Naive B cell (primary cell): ENCODE measurements around the gene USP47. TPM values are rescaled to one million over a fixed set of nuclear protein-coding genes. Genes with fewer than 3 reads are reported as not detected.

Source experiments
- ATAC-seq, 2 donors: fragments of 150-1000 bp; cut with Tn5 transposase; 2 replicates each; pipeline ENCODE4 v1.10.0; 2021; ENCODE audit warnings: low read depth in 2 of 2, mild to moderate bottlenecking in 2 of 2, moderate library complexity in 2 of 2
- DNase-seq: peaks from one replicate; pipeline ENCODE4 v3.0.0; 2022
- H3K27ac Mint-ChIP-seq, 6 donors: one replicate each; pipeline ENCODE4 v1.8.0; 2020 to 2022; ENCODE audit warnings: mild to moderate bottlenecking in 6 of 6, mixed read lengths in 6 of 6, moderate library complexity in 5 of 6, inconsistent platforms in 2 of 6
- H3K27me3 Mint-ChIP-seq, 3 donors: one replicate each; pipeline ENCODE4 v1.8.0; 2021 to 2022; ENCODE audit warnings: mixed read lengths in 3 of 3, mild to moderate bottlenecking in 1 of 3
- H3K36me3 Mint-ChIP-seq, 2 donors: one replicate each; pipeline ENCODE4 v1.8.0; 2020 to 2022; ENCODE audit warnings: mixed read lengths in 2 of 2, inconsistent platforms in 1 of 2, mild to moderate bottlenecking in 1 of 2
- H3K4me1 Mint-ChIP-seq, 3 donors: one replicate each; pipeline ENCODE4 v1.8.0; 2020 to 2022; ENCODE audit warnings: mixed read lengths in 3 of 3, inconsistent platforms in 1 of 3, mild to moderate bottlenecking in 1 of 3, moderate library complexity in 1 of 3
- H3K4me3 Mint-ChIP-seq, 8 donors: one replicate each; pipeline ENCODE4 v1.8.0; 2020 to 2022; ENCODE audit warnings: mild to moderate bottlenecking in 8 of 8, mixed read lengths in 8 of 8, moderate library complexity in 8 of 8, inconsistent platforms in 2 of 8
- H3K9me3 Mint-ChIP-seq, 7 donors: one replicate each; pipeline ENCODE4 v1.8.0; 2020 to 2022; ENCODE audit warnings: mixed read lengths in 7 of 7, mild to moderate bottlenecking in 5 of 7, inconsistent platforms in 2 of 7, moderate library complexity in 1 of 7
- polyA plus RNA-seq, 6 donors: library from polyadenylated mRNA; unstranded; fragments of 300-500 nt; fragmentation: Illumina TruSeq; gene quantifications; one replicate each; pipeline ENCODE4 v1.2.3, GENCODE V29; 2021; ENCODE audit warnings: low read depth in 6 of 6

The USP47 gene
- polyA plus RNA-seq, 6 donors from 2014 or later = 28.5 to 51.7 (median 33.3) TPM

GRCh38 chr11:11969380-11970215 lies 127.8 kb downstream of the USP47 start:
- Mint-ChIP-seq H3K36me3 (no peaks in the 10 kb centered on the region), H3K27ac (peak overlapping the region in 1 of 6 donors; percentile 65), H3K4me1 (no peaks in the 10 kb centered on the region), H3K27me3 (peaks cover 0 to 32% (median 15%) of the 10 kb centered on the region in 3 donors), H3K9me3 (no peaks in the 10 kb centered on the region), H3K4me3 (no peak overlapping the region)
- no peak for ATAC-seq
- no peak for DNase-seq

GRCh38 chr11:11970556-11970955 lies 128.8 kb downstream of the USP47 start:
- Mint-ChIP-seq H3K9me3 (no peaks in the 10 kb centered on the region), H3K27me3 (peaks cover 0 to 22% (median 15%) of the 10 kb centered on the region in 3 donors), H3K4me3 (no peak overlapping the region), H3K27ac (no peak overlapping the region), H3K4me1 (no peaks in the 10 kb centered on the region), H3K36me3 (no peaks in the 10 kb centered on the region)
- no peak for DNase-seq
- ATAC-seq = no peak

GRCh38 chr11:11971906-11972547 lies 130.3 kb downstream of the USP47 start:
- Mint-ChIP-seq H3K4me1 (no peaks in the 10 kb centered on the region), H3K27ac (no peak overlapping the region), H3K36me3 (no peaks in the 10 kb centered on the region), H3K4me3 (no peak overlapping the region), H3K27me3 (peaks cover 0 to 13% (median 2%) of the 10 kb centered on the region in 3 donors), H3K9me3 (no peaks in the 10 kb centered on the region)
- ATAC-seq = no peak
- no peak for DNase-seq

- ATAC-seq (no peak), DNase-seq (no peak)
- no peak overlapping the region for H3K4me3 Mint-ChIP-seq
- no peaks in the 10 kb centered on the region for H3K9me3 Mint-ChIP-seq
- H3K27ac Mint-ChIP-seq = no peak overlapping the region
- H3K4me1 Mint-ChIP-seq = no peaks in the 10 kb centered on the region
- no peaks in the 10 kb centered on the region for H3K36me3 Mint-ChIP-seq
- H3K27me3 Mint-ChIP-seq = peaks cover 0 to 13% (median 8%) of the 10 kb centered on the region in 3 donors
Observed at GRCh38 chr11:11972730-11973341, 131.1 kb downstream of the USP47 start.

GRCh38 chr11:11973361-11973800 lies 131.6 kb downstream of the USP47 start:
- H3K27me3 Mint-ChIP-seq = peaks cover 0 to 13% (median 8%) of the 10 kb centered on the region in 3 donors
- H3K27ac Mint-ChIP-seq = no peak overlapping the region
- H3K36me3 Mint-ChIP-seq = peaks cover 0 to 4% of the 10 kb centered on the region in 2 donors
- H3K9me3 Mint-ChIP-seq = peaks cover 0 to 5% (median 1%) of the 10 kb centered on the region in 7 donors
- H3K4me3 Mint-ChIP-seq = no peak overlapping the region
- no peak for ATAC-seq
- H3K4me1 Mint-ChIP-seq = peaks cover 2 to 4% (median 3%) of the 10 kb centered on the region in 3 donors
- DNase-seq = no peak

- Mint-ChIP-seq H3K4me3 (no peak overlapping the region), H3K9me3 (peaks cover 0 to 7% (median 3%) of the 10 kb centered on the region in 7 donors), H3K27ac (no peak overlapping the region), H3K27me3 (peaks cover 0 to 13% (median 8%) of the 10 kb centered on the region in 3 donors), H3K36me3 (peaks cover 0 to 8% of the 10 kb centered on the region in 2 donors), H3K4me1 (peaks cover 3 to 7% (median 4%) of the 10 kb centered on the region in 3 donors)
- DNase-seq (no peak), ATAC-seq (no peak)
Observed at GRCh38 chr11:11973866-11974265, 132.1 kb downstream of the USP47 start.

GRCh38 chr11:11975201-11976092 lies 133.7 kb downstream of the USP47 start:
- ATAC-seq (no peak), DNase-seq (no peak)
- Mint-ChIP-seq H3K4me1 (peaks cover 3 to 7% (median 4%) of the 10 kb centered on the region in 3 donors), H3K27ac (peak overlapping the region in 1 of 6 donors; percentile 19), H3K36me3 (peaks cover 0 to 8% of the 10 kb centered on the region in 2 donors), H3K27me3 (peaks cover 0 to 17% (median 13%) of the 10 kb centered on the region in 3 donors), H3K9me3 (peaks cover 0 to 7% (median 3%) of the 10 kb centered on the region in 7 donors), H3K4me3 (no peak overlapping the region)

- H3K27ac Mint-ChIP-seq = no peak overlapping the region
Observed at GRCh38 chr11:11976481-11977127, 134.8 kb downstream of the USP47 start.

GRCh38 chr11:11977206-11977938 lies 135.6 kb downstream of the USP47 start:
- peaks cover 3 to 7% (median 4%) of the 10 kb centered on the region in 3 donors for H3K4me1 Mint-ChIP-seq
- H3K4me3 Mint-ChIP-seq = no peak overlapping the region
- DNase-seq (no peak), ATAC-seq (no peak)
- peaks cover 0 to 8% of the 10 kb centered on the region in 2 donors for H3K36me3 Mint-ChIP-seq
- peaks cover 0 to 7% (median 3%) of the 10 kb centered on the region in 7 donors for H3K9me3 Mint-ChIP-seq
- peaks cover 3 to 36% (median 20%) of the 10 kb centered on the region in 3 donors for H3K27me3 Mint-ChIP-seq
- no peak overlapping the region for H3K27ac Mint-ChIP-seq

More at GRCh38 chr11:11976481-11977127, 134.8 kb downstream of the USP47 start:
- H3K4me1 Mint-ChIP-seq = peaks cover 3 to 7% (median 4%) of the 10 kb centered on the region in 3 donors
- peaks cover 0 to 8% of the 10 kb centered on the region in 2 donors for H3K36me3 Mint-ChIP-seq
- ATAC-seq (no peak), DNase-seq (no peak)
- H3K9me3 Mint-ChIP-seq = peaks cover 0 to 7% (median 3%) of the 10 kb centered on the region in 7 donors
- no peak overlapping the region for H3K4me3 Mint-ChIP-seq
- peaks cover 0 to 28% (median 20%) of the 10 kb centered on the region in 3 donors for H3K27me3 Mint-ChIP-seq

- H3K27me3 Mint-ChIP-seq = peaks cover 4 to 39% (median 20%) of the 10 kb centered on the region in 3 donors
- ATAC-seq = no peak
- peaks cover 0 to 8% of the 10 kb centered on the region in 2 donors for H3K36me3 Mint-ChIP-seq
- DNase-seq = no peak
- peaks cover 0 to 7% (median 3%) of the 10 kb centered on the region in 7 donors for H3K9me3 Mint-ChIP-seq
- peaks cover 3 to 7% (median 4%) of the 10 kb centered on the region in 3 donors for H3K4me1 Mint-ChIP-seq
- H3K27ac Mint-ChIP-seq = peak overlapping the region in 4 of 6 donors; percentile 0 to 85 (median 39)
- no peak overlapping the region for H3K4me3 Mint-ChIP-seq
Observed at GRCh38 chr11:11978098-11978637, 136.4 kb downstream of the USP47 start.

- Mint-ChIP-seq H3K9me3 (peaks cover 0 to 7% (median 3%) of the 10 kb centered on the region in 7 donors), H3K27me3 (peaks cover 4 to 39% (median 24%) of the 10 kb centered on the region in 3 donors), H3K27ac (peak overlapping the region in 1 of 6 donors; percentile 16), H3K4me3 (no peak overlapping the region), H3K36me3 (peaks cover 0 to 8% of the 10 kb centered on the region in 2 donors), H3K4me1 (peaks cover 3 to 7% (median 4%) of the 10 kb centered on the region in 3 donors)
- ATAC-seq = no peak
- no peak for DNase-seq
Observed at GRCh38 chr11:11978792-11979487, 137.2 kb downstream of the USP47 start.
